Measurements from ENCODE around the gene RTN4R. TPM values are rescaled to one million over a fixed set of nuclear protein-coding genes. Genes with fewer than 3 reads are reported as not detected.

Gene RTN4R
- polyA plus RNA-seq, 1 of the 3 experiments (the other 2 are of a cell fraction), result 0.23 TPM

DNA sequence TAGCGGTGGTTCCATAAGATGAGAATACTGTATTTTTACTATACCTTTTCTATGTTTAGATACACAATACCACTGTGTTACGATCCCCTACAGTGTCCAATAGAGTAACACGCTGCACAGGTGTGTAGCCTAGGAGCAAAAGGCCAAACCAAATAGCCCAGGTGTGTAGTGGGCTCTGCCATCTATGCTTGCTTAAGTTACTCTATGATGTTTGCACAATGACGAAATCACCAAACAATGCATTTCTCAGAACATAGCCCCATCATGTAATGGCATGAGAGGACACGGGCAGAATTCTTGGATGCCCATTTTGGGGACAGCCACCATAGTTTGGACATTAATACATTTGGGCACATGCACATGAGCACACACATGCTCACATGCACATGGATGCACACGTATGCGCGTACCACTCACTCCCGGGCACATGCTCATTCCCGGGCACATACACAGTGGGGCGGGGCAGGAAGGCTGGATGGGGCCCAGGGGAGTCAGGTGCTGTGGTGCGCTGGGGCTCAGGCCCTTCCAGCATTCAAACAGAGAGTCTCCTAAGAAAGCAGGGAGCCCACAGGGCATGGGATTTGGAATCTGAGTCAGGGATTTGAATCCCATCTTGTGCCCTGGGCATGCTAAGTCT is 51.1 kb downstream of the RTN4R start (continued):
- TF ChIP-seq, protein P1, sequence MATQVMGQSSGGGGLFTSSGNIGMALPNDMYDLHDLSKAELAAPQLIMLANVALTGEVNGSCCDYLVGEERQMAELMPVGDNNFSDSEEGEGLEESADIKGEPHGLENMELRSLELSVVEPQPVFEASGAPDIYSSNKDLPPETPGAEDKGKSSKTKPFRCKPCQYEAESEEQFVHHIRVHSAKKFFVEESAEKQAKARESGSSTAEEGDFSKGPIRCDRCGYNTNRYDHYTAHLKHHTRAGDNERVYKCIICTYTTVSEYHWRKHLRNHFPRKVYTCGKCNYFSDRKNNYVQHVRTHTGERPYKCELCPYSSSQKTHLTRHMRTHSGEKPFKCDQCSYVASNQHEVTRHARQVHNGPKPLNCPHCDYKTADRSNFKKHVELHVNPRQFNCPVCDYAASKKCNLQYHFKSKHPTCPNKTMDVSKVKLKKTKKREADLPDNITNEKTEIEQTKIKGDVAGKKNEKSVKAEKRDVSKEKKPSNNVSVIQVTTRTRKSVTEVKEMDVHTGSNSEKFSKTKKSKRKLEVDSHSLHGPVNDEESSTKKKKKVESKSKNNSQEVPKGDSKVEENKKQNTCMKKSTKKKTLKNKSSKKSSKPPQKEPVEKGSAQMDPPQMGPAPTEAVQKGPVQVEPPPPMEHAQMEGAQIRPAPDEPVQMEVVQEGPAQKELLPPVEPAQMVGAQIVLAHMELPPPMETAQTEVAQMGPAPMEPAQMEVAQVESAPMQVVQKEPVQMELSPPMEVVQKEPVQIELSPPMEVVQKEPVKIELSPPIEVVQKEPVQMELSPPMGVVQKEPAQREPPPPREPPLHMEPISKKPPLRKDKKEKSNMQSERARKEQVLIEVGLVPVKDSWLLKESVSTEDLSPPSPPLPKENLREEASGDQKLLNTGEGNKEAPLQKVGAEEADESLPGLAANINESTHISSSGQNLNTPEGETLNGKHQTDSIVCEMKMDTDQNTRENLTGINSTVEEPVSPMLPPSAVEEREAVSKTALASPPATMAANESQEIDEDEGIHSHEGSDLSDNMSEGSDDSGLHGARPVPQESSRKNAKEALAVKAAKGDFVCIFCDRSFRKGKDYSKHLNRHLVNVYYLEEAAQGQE (IDR thresholded peaks at IDR 0.05; ENCODE audit: low read depth, low read length), result no peak
- no peak for TF ChIP-seq POLR2AphosphoS5 (IDR thresholded peaks at IDR 0.05; ENCODE audit: low read depth, low read length)
- no peak for TF ChIP-seq TCF12 (IDR thresholded peaks at IDR 0.05)

DNA sequence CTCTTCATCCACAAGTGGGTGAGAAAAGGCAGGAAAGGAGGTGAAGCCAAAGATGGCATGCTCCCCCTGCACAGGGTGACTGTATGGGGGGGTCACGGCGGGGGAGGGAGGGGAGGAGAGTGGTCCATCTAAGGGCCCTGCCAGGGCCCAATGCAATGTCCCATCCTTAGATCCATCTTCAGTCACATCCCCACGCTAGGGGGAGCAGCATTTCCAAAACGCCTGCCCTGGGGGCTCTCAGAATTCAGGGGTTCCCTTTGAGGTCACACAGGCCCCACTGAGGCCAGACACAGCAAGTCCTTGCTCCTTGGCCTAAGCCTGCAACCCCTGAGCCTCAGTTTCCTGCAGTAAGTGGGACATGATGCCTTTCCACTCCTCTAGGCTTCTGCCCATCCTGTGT is 52.4 kb downstream of the RTN4R start:
- H2AFZ ChIP-seq (ENCODE audit: low read depth), result no peak overlapping the region
- peaks cover 0 to 18% of the 10 kb centered on the region in 2 experiments; a peak in 2 of 4 replicates for H3K4me1 ChIP-seq (ENCODE audit: control insufficient read depth in 1 of 2, insufficient read depth in 2 of 2, low read depth in 1 of 2, low read length in 1 of 2)
- no peaks in the 10 kb centered on the region for H3F3A ChIP-seq (replicated peaks; ENCODE audit: insufficient read depth)
- H3K79me2 ChIP-seq (ENCODE audit: insufficient read depth), result no peaks in the 10 kb centered on the region
- no peak for DNase-seq
- H3K36me3 ChIP-seq (replicated peaks in 1 of 2; ENCODE audit: control insufficient read depth in 1 of 2, insufficient read depth in 2 of 2, low read length in 1 of 2), result no peaks in the 10 kb centered on the region
- H4K20me1 ChIP-seq (ENCODE audit: insufficient read depth), result no peaks in the 10 kb centered on the region
- no peak overlapping the region for H3K4me2 ChIP-seq
- H3K27me3 ChIP-seq (ENCODE audit: insufficient read depth), result no peaks in the 10 kb centered on the region
- no peak for TF ChIP-seq CHD2 (IDR thresholded peaks at IDR 0.05; ENCODE audit: low read length, partially characterized antibody)
- no peak for TF ChIP-seq TCF12 (IDR thresholded peaks at IDR 0.05)
- TF ChIP-seq TAF1 (IDR thresholded peaks at IDR 0.05; ENCODE audit: borderline replicate concordance, low read depth, low read length), result no peak
- TF ChIP-seq, protein P2, sequence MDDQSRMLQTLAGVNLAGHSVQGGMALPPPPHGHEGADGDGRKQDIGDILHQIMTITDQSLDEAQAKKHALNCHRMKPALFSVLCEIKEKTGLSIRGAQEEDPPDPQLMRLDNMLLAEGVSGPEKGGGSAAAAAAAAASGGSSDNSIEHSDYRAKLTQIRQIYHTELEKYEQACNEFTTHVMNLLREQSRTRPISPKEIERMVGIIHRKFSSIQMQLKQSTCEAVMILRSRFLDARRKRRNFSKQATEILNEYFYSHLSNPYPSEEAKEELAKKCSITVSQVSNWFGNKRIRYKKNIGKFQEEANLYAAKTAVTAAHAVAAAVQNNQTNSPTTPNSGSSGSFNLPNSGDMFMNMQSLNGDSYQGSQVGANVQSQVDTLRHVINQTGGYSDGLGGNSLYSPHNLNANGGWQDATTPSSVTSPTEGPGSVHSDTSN (IDR thresholded peaks at IDR 0.05), result no peak
- TF ChIP-seq GABPA (IDR thresholded peaks at IDR 0.05; ENCODE audit: low read depth), result no peak
- no peak for TF ChIP-seq RXRA (IDR thresholded peaks at IDR 0.05; ENCODE audit: borderline replicate concordance, low read depth)
- TF ChIP-seq FOSL2 (IDR thresholded peaks at IDR 0.05; ENCODE audit: borderline replicate concordance, low read depth), result no peak
- TF ChIP-seq, protein P3, sequence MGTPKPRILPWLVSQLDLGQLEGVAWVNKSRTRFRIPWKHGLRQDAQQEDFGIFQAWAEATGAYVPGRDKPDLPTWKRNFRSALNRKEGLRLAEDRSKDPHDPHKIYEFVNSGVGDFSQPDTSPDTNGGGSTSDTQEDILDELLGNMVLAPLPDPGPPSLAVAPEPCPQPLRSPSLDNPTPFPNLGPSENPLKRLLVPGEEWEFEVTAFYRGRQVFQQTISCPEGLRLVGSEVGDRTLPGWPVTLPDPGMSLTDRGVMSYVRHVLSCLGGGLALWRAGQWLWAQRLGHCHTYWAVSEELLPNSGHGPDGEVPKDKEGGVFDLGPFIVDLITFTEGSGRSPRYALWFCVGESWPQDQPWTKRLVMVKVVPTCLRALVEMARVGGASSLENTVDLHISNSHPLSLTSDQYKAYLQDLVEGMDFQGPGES (IDR thresholded peaks at IDR 0.05; ENCODE audit: low read depth, low read length), result no peak
- TF ChIP-seq RCOR1 (IDR thresholded peaks at IDR 0.05; ENCODE audit: low read length), result no peak
- TF ChIP-seq SIN3A (IDR thresholded peaks at IDR 0.05; ENCODE audit: borderline replicate concordance, low read depth, low read length), result no peak
- TF ChIP-seq, protein P4, sequence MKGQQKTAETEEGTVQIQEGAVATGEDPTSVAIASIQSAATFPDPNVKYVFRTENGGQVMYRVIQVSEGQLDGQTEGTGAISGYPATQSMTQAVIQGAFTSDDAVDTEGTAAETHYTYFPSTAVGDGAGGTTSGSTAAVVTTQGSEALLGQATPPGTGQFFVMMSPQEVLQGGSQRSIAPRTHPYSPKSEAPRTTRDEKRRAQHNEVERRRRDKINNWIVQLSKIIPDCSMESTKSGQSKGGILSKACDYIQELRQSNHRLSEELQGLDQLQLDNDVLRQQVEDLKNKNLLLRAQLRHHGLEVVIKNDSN (IDR thresholded peaks at IDR 0.05; ENCODE audit: borderline replicate concordance, low read depth), result no peak
- TF ChIP-seq RAD21 (IDR thresholded peaks at IDR 0.05; ENCODE audit: low read length), result no peak
- TF ChIP-seq EZH2phosphoT487 (IDR thresholded peaks at IDR 0.05; ENCODE audit: borderline replicate concordance, low read depth), result no peak
- TF ChIP-seq, protein P5, sequence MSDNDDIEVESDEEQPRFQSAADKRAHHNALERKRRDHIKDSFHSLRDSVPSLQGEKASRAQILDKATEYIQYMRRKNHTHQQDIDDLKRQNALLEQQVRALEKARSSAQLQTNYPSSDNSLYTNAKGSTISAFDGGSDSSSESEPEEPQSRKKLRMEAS (IDR thresholded peaks at IDR 0.05; ENCODE audit: low read depth), result no peak
- ChIA-PET CTCF (interaction anchor here (1.0 kb wide), 1 partner anchor 23 kb away, joined by 4 read pairs; no protein-coding TSS in a partner anchor), POLR2A (no interaction called here)
- no peak overlapping the region for H3K27ac ChIP-seq (ENCODE audit: low read depth in 2 of 2, low read length in 1 of 2)
- no peaks in the 10 kb centered on the region for H3K9me2 ChIP-seq
- H3K9me3 ChIP-seq, result no peaks in the 10 kb centered on the region
- 24% methylated on average over 3 of the region's 4 CpGs for WGBS (ENCODE audit: low lambda C conversion rate)
- no peak overlapping the region for H3K4me3 ChIP-seq (ENCODE audit: low read depth in 2 of 2, low read length in 1 of 2)
- no peak overlapping the region for H3K9ac ChIP-seq
